ENCODE measurements around the gene CTRB2. TPM values are rescaled to one million over a fixed set of nuclear protein-coding genes. Genes with fewer than 3 reads are reported as not detected.

Gene CTRB2
- total RNA-seq, 1 experiment from 2014 or later: 5.8 TPM

DNA sequence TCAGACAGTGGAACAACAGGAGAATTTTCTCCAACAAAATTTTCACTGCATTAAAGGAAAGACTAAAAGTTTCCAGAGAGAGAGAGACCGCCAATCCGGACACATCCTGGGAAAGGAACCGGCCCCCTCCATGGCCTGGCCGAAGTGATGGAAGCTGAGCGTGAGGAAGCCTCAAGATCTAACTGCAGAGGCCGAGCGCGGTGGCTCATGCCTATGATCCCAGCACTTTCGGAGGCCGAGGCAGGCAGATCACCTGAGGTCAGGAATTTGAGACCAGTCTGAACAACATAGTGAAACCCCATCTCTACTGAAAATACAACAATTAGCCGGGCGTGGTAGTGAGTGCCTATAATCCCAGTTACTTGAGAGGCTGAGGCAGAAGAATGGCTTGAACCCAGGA lies 3.9 kb downstream of the CTRB2 start:
- Mint-ChIP-seq H3K9me3 (no peaks in the 10 kb centered on the region), H3K27me3 (ENCODE audit: low read depth) (no peaks in the 10 kb centered on the region), H3K27ac (no peak overlapping the region), H3K4me1 (peaks cover 10% of the 10 kb centered on the region), H3K36me3 (no peaks in the 10 kb centered on the region), H3K4me3 (no peak overlapping the region)
- POLR2A ChIA-PET: interaction anchor here (0.6 kb wide), 1 partner anchor 89 kb away, joined by 3 read pairs; no protein-coding TSS in a partner anchor
- TF ChIP-seq, protein P1, sequence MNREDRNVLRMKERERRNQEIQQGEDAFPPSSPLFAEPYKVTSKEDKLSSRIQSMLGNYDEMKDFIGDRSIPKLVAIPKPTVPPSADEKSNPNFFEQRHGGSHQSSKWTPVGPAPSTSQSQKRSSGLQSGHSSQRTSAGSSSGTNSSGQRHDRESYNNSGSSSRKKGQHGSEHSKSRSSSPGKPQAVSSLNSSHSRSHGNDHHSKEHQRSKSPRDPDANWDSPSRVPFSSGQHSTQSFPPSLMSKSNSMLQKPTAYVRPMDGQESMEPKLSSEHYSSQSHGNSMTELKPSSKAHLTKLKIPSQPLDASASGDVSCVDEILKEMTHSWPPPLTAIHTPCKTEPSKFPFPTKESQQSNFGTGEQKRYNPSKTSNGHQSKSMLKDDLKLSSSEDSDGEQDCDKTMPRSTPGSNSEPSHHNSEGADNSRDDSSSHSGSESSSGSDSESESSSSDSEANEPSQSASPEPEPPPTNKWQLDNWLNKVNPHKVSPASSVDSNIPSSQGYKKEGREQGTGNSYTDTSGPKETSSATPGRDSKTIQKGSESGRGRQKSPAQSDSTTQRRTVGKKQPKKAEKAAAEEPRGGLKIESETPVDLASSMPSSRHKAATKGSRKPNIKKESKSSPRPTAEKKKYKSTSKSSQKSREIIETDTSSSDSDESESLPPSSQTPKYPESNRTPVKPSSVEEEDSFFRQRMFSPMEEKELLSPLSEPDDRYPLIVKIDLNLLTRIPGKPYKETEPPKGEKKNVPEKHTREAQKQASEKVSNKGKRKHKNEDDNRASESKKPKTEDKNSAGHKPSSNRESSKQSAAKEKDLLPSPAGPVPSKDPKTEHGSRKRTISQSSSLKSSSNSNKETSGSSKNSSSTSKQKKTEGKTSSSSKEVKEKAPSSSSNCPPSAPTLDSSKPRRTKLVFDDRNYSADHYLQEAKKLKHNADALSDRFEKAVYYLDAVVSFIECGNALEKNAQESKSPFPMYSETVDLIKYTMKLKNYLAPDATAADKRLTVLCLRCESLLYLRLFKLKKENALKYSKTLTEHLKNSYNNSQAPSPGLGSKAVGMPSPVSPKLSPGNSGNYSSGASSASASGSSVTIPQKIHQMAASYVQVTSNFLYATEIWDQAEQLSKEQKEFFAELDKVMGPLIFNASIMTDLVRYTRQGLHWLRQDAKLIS (CRISPR knock-in tag; IDR thresholded peaks at IDR 0.05; ENCODE audit: borderline replicate concordance): no peak
- TF ChIP-seq NR3C1 (CRISPR knock-in tag; conservative IDR thresholded peaks at IDR 0.05; ENCODE audit: low read depth) (no peak), CBFB (CRISPR knock-in tag; IDR thresholded peaks at IDR 0.05; ENCODE audit: low read depth) (no peak), SMAD4 (CRISPR knock-in tag; IDR thresholded peaks at IDR 0.05) (no peak), ZNF396 (CRISPR knock-in tag; IDR thresholded peaks at IDR 0.05; ENCODE audit: borderline replicate concordance) (no peak), FOXJ3 (CRISPR knock-in tag; IDR thresholded peaks at IDR 0.05; ENCODE audit: borderline replicate concordance) (no peak), TCF7 (CRISPR knock-in tag; IDR thresholded peaks at IDR 0.05; ENCODE audit: low read depth) (no peak)
- TF ChIP-seq, protein P2, sequence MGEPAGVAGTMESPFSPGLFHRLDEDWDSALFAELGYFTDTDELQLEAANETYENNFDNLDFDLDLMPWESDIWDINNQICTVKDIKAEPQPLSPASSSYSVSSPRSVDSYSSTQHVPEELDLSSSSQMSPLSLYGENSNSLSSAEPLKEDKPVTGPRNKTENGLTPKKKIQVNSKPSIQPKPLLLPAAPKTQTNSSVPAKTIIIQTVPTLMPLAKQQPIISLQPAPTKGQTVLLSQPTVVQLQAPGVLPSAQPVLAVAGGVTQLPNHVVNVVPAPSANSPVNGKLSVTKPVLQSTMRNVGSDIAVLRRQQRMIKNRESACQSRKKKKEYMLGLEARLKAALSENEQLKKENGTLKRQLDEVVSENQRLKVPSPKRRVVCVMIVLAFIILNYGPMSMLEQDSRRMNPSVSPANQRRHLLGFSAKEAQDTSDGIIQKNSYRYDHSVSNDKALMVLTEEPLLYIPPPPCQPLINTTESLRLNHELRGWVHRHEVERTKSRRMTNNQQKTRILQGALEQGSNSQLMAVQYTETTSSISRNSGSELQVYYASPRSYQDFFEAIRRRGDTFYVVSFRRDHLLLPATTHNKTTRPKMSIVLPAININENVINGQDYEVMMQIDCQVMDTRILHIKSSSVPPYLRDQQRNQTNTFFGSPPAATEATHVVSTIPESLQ (CRISPR knock-in tag; IDR thresholded peaks at IDR 0.05): no peak
- TF ChIP-seq, protein P3, sequence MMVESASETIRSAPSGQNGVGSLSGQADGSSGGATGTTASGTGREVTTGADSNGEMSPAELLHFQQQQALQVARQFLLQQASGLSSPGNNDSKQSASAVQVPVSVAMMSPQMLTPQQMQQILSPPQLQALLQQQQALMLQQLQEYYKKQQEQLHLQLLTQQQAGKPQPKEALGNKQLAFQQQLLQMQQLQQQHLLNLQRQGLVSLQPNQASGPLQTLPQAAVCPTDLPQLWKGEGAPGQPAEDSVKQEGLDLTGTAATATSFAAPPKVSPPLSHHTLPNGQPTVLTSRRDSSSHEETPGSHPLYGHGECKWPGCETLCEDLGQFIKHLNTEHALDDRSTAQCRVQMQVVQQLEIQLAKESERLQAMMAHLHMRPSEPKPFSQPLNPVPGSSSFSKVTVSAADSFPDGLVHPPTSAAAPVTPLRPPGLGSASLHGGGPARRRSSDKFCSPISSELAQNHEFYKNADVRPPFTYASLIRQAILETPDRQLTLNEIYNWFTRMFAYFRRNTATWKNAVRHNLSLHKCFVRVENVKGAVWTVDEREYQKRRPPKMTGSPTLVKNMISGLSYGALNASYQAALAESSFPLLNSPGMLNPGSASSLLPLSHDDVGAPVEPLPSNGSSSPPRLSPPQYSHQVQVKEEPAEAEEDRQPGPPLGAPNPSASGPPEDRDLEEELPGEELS (CRISPR knock-in tag; IDR thresholded peaks at IDR 0.05): no peak
- DNase-seq (ENCODE audit: low spot score) (peak; percentile 6), ATAC-seq (no peak)
- CTCF ChIA-PET: interaction anchor here (0.6 to 1.9 kb wide), 4 partner anchors 17 to 347 kb away, joined by 3 to 17 read pairs (median 4); no protein-coding TSS in a partner anchor

DNA sequence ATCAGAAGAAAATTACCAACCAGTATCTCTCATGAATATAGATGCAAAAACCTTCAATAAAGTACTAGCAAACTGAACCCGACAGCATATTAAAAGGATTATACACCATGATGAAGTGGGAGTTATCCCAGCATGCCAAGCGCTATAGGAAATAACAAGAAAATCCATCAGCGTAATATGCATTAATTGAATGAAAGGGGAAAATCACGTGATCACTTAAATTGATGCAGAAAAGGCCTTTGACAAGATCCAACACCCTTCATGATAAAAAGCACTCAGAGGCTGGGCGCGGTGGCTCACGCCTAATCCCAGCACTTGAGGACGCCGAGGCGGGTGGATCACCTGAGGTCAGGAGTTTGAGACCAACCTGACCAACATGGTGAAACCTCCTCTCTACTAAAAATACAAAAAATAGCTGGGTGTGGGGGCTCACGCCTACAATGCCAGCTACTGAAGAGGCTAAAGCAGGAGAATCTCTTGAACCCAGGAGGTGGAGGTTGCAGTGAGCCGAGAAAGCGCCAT lies 4.8 kb downstream of the CTRB2 start:
- H3K9me3 Mint-ChIP-seq: no peaks in the 10 kb centered on the region
- TF ChIP-seq, protein P4, sequence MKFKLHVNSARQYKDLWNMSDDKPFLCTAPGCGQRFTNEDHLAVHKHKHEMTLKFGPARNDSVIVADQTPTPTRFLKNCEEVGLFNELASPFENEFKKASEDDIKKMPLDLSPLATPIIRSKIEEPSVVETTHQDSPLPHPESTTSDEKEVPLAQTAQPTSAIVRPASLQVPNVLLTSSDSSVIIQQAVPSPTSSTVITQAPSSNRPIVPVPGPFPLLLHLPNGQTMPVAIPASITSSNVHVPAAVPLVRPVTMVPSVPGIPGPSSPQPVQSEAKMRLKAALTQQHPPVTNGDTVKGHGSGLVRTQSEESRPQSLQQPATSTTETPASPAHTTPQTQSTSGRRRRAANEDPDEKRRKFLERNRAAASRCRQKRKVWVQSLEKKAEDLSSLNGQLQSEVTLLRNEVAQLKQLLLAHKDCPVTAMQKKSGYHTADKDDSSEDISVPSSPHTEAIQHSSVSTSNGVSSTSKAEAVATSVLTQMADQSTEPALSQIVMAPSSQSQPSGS (CRISPR knock-in tag; IDR thresholded peaks at IDR 0.05; ENCODE audit: borderline replicate concordance, low read depth): no peak
- TF ChIP-seq ZNF121 (CRISPR knock-in tag; IDR thresholded peaks at IDR 0.05) (no peak), ZNF416 (CRISPR knock-in tag; IDR thresholded peaks at IDR 0.05) (no peak), ETV6 (CRISPR knock-in tag; IDR thresholded peaks at IDR 0.05) (no peak), HMGA2 (CRISPR knock-in tag; IDR thresholded peaks at IDR 0.05) (no peak), NFYB (CRISPR knock-in tag; conservative IDR thresholded peaks at IDR 0.05; ENCODE audit: low read depth) (no peak), TEAD1 (CRISPR knock-in tag; IDR thresholded peaks at IDR 0.05) (no peak)
- TF ChIP-seq, protein P5, sequence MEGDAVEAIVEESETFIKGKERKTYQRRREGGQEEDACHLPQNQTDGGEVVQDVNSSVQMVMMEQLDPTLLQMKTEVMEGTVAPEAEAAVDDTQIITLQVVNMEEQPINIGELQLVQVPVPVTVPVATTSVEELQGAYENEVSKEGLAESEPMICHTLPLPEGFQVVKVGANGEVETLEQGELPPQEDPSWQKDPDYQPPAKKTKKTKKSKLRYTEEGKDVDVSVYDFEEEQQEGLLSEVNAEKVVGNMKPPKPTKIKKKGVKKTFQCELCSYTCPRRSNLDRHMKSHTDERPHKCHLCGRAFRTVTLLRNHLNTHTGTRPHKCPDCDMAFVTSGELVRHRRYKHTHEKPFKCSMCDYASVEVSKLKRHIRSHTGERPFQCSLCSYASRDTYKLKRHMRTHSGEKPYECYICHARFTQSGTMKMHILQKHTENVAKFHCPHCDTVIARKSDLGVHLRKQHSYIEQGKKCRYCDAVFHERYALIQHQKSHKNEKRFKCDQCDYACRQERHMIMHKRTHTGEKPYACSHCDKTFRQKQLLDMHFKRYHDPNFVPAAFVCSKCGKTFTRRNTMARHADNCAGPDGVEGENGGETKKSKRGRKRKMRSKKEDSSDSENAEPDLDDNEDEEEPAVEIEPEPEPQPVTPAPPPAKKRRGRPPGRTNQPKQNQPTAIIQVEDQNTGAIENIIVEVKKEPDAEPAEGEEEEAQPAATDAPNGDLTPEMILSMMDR (IDR thresholded peaks at IDR 0.05): no peak
- TF ChIP-seq, protein P6, sequence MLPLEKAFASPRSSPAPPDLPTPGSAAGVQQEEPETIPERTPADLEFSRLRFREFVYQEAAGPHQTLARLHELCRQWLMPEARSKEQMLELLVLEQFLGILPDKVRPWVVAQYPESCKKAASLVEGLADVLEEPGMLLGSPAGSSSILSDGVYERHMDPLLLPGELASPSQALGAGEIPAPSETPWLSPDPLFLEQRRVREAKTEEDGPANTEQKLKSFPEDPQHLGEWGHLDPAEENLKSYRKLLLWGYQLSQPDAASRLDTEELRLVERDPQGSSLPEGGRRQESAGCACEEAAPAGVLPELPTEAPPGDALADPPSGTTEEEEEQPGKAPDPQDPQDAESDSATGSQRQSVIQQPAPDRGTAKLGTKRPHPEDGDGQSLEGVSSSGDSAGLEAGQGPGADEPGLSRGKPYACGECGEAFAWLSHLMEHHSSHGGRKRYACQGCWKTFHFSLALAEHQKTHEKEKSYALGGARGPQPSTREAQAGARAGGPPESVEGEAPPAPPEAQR (CRISPR knock-in tag; IDR thresholded peaks at IDR 0.05): no peak
- TF ChIP-seq, protein P7, sequence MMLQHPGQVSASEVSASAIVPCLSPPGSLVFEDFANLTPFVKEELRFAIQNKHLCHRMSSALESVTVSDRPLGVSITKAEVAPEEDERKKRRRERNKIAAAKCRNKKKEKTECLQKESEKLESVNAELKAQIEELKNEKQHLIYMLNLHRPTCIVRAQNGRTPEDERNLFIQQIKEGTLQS (CRISPR knock-in tag; conservative IDR thresholded peaks at IDR 0.05): no peak
- peaks cover 15% of the 10 kb centered on the region for H3K4me1 Mint-ChIP-seq
- POLR2A ChIA-PET: no interaction called here
- H3K36me3 Mint-ChIP-seq: no peaks in the 10 kb centered on the region
- CTCF ChIA-PET: interaction anchor here (1.1 to 1.5 kb wide), 3 partner anchors 32 to 183 kb away, joined by 3 to 4 read pairs (median 4); no protein-coding TSS in a partner anchor
- ATAC-seq: no peak
- H3K27me3 Mint-ChIP-seq (ENCODE audit: low read depth): no peaks in the 10 kb centered on the region
- peak; percentile 4 for DNase-seq (ENCODE audit: low spot score)
- no peak overlapping the region for H3K27ac Mint-ChIP-seq
- H3K4me3 Mint-ChIP-seq: no peak overlapping the region

Measured in WTC11 (cell line).